Suprapubic skin (tissue), 4 donors: Measurements from ENCODE around the gene VPS9D1.
"Not testable (repeated sequence)": the region's sequence is repeated elsewhere in the genome, so short reads cannot be mapped to it uniquely, and the experiment has no call there.

Experiments
- EP300 ChIP-seq: sonication (generic); formaldehyde crosslinking; IDR thresholded peaks from one replicate; pipeline ENCODE4 v1.6.1; 2017; ENCODE audit warnings: antibody characterized with exemption
- POLR2A ChIP-seq, 2 donors: fragments of 450-650 bp; IDR thresholded peaks; one replicate each; pipeline ENCODE4 v1.6.1; 2017; ENCODE audit warnings: antibody characterized with exemption in 2 of 2, mild to moderate bottlenecking in 2 of 2, moderate library complexity in 2 of 2
- POLR2AphosphoS5 ChIP-seq, 3 donors: sonication (generic); formaldehyde crosslinking; IDR thresholded peaks; one replicate each; pipeline ENCODE4 v1.6.1; 2017; ENCODE audit warnings: antibody characterized with exemption in 3 of 3
- TF ChIP-seq, protein P1 (sequence below), 2 donors: fragments of 200-600 bp in 1 of 2; fragments of 450-650 bp in 1 of 2; sonication (generic) in 1 of 2; IDR thresholded peaks; one replicate each; pipeline ENCODE4 v1.5.1; 2016 to 2019; ENCODE audit warnings: antibody characterized with exemption in 2 of 2, mild to moderate bottlenecking in 1 of 2, moderate library complexity in 1 of 2

DNA sequence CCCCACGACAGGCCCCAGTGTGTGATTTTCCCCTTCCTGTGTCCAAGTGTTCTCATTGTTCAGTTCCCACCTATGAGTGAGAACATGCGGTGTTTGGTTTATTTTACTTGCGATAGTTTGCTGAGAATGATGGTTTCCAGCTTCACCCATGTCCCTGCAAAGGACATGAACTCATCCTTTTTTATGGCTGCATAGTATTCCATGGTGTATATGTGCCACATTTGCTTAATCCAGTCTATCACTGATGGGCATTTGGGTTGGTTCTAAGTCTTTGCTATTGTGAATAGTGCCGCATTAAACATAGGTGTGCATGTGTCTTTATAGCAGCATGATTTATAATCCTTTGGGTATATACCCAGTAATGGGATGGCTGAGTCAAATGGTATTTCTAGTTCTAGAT is 49.1 kb downstream of the VPS9D1 start:
- TF ChIP-seq, protein P1, sequence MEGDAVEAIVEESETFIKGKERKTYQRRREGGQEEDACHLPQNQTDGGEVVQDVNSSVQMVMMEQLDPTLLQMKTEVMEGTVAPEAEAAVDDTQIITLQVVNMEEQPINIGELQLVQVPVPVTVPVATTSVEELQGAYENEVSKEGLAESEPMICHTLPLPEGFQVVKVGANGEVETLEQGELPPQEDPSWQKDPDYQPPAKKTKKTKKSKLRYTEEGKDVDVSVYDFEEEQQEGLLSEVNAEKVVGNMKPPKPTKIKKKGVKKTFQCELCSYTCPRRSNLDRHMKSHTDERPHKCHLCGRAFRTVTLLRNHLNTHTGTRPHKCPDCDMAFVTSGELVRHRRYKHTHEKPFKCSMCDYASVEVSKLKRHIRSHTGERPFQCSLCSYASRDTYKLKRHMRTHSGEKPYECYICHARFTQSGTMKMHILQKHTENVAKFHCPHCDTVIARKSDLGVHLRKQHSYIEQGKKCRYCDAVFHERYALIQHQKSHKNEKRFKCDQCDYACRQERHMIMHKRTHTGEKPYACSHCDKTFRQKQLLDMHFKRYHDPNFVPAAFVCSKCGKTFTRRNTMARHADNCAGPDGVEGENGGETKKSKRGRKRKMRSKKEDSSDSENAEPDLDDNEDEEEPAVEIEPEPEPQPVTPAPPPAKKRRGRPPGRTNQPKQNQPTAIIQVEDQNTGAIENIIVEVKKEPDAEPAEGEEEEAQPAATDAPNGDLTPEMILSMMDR (IDR thresholded peaks at IDR 0.05): not testable (repeated sequence)
- not testable (repeated sequence) for TF ChIP-seq POLR2AphosphoS5 (IDR thresholded peaks at IDR 0.05); POLR2A (IDR thresholded peaks at IDR 0.05); EP300
